HG02642 (cell line): ENCODE measurements around the gene ANKHD1.
"Not testable (repeated sequence)": the region's sequence is repeated elsewhere in the genome, so short reads cannot be mapped to it uniquely, and the experiment has no call there.

Source experiments
- ATAC-seq: cut with Tn5 transposase; IDR thresholded peaks from one replicate; pipeline ENCODE4 v1.9.1; 2021; ENCODE audit warnings: mild to moderate bottlenecking; ENCODE audit not compliant: unreplicated experiment, poor library complexity

The ANKHD1 gene

DNA sequence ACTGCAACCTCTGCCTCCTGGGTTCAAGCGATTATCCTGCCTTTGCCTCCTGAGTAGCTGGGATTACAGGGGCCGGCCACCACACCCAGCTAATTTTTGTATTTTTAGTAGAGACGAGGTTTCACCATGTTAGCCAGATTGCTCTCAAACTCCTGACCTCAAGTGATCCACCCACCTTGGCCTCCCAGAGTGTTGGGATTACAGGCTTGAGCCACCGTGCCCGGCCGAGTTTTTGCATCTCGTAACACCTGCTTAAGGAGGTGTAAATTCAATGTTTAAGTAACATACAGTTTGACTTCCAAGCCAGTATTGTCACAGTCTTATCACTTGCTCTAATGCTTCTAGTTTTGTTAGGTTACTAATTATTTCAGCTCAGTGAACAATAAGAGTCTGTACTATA is 19.7 kb downstream of the ANKHD1 start:
- ATAC-seq, result not testable (repeated sequence)

DNA sequence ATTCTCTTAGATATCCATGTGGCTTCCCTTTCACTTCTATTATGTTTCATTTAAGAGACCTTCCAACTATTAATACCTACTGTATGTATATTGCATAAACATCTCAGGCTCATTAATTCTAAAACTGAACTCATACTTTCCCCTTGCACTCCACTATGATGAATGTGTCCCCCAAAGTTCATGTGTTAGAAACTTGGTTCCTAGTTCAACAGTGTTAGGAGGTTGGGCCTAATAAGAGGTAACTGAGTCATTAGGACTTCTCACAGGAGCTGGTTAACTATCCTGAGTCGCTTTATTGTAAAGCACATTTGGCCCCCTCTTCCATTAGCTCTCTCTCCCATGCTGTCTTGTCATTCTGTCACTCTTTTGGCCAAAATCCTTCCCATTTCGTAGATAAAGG is 22.0 kb downstream of the ANKHD1 start:
- ATAC-seq, result no peak

DNA sequence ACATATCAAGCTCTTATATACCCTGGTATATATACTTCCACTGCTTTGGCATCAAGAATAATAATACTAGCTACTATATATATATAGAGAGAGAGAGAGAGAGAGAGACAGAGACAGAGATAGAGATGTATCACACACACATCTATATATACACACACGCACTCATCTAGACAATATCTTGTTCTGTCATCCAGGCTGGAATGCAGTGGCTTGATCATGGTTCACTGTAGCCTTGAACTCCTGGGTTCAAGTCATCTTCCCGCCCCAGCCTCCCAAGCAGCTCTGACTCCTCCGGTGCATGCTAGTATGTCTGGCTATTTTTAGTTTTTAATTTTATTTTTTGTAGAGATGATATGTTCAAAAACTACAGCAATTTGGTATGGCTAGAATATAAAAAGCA is 22.5 kb downstream of the ANKHD1 start:
- no peak for ATAC-seq

DNA sequence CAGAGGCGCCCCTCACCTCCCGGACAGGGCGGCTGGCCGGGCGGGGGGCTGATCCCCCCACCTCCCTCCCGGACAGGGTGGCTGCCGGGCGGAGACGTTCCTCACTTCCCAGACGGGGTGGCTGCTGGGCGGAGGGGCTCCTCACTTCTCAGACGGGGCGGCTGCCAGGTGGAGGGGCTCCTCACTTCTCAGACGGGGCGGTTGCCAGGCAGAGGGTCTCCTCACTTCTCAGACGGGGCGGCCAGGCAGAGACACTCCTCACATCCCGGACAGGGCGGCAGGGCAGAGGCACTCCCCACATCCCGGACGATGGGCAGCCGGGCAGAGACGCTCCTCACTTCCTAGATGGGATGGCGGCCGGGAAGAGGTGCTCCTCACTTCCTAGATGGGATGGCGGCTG is 26.1 kb downstream of the ANKHD1 start:
- ATAC-seq, result not testable (repeated sequence)

DNA sequence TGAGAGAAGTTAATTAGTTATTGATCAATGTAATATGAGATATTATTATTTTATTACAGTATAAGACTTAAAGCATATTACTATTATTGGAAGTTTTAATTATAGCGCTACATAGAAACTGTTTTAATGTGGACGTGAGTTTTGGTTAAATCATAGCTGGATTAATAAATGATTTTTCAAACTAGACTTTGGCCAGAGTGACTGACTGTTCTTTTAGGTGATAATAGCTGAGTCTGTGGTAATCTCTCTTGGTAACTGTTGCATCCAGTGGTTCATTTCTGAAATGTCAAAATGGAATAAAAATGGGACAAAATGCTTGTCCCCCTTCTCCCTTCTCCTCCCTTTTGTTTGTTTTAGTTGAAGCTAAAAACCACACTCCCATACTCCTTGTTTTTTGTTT is 28.1 kb downstream of the ANKHD1 start:
- ATAC-seq, result no peak

DNA sequence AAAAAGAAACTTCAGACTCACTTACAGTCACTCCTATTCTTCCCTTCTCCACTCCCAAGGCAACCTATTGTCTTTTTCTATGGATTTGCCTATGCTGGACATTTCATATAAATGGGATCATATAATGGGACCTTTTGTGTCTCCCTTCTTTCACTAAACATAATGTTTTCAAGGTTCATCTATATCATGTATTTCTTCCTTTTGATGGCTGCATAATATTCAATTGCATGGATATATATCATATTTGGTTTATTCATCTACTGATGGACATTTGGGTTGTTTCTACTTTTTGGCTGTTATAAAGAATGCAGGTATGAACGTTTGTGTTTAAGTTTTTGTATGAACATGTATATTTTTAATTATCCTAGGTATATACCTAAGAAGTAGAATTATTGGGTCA is 30.6 kb downstream of the ANKHD1 start:
- ATAC-seq, result no peak

DNA sequence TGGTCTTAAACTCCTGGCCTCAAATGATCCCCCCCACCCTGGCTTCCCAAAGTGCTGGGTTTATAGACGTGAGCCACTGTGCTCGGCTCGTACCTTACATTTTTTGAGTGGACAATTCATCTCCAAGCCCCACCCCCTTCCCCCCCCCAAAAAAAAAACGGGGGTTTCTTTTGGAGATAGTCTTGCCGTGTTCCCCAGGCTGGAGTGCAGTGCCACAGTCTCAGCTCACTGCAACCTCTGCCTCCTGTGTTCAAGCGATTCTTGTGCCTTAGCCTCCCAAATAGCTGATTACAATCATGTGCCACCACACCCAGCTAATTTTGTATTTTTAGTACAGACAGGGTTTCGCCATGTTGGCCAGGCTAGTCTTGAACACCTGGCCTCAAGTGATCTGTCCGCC is 31.3 kb downstream of the ANKHD1 start:
- no peak for ATAC-seq

DNA sequence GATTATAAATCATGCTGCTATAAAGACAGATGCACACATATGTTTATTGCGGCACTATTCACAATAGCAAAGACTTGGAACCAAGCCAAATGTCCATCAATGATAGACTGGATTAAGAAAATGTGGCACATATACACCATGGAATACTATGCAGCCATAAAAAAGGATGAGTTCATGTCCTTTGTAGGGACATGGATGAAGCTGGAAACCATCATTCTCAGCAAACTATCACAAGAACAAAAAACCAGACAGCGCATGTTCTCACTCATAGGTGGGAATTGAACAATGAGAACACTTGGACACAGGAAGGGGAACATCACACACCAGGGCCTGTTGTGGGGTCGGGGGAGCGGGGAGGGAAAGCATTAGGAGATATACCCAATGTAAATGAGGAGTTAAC is 55.7 kb downstream of the ANKHD1 start:
- not testable (repeated sequence) for ATAC-seq

DNA sequence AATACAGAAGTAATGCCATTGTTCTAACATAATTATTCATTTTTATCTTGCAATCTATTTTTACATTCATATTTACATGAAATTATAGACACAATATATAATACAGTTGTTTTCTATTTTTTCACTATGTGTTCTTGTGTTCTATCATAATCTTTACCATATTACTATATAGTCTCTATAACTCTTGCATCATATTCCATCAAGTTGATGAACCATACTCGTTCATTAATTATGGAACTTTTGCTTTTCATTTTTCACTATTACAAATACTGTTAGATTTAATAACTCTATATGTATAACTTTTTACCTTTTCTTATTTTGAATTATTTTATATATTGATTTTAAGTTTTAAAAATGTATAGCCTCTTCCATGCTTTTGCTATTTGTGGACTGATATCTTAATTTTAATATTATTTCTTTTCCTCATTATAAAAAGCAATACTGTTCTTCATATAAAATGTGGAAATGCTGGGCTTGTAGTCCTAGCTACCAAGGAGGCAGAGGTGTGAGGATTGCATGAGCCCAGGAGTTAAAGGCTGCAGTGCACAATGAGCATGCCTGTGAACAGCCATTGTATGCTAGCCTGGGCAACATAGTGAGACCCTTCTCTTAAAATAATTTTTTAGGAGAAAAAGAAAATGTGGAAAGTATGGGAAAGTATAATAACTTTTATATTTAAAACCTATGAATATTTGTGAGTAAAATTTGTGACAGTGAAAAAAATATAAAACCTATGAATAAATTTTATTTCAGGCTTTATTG is 65.5 kb downstream of the ANKHD1 start:
- ATAC-seq, result no peak

DNA sequence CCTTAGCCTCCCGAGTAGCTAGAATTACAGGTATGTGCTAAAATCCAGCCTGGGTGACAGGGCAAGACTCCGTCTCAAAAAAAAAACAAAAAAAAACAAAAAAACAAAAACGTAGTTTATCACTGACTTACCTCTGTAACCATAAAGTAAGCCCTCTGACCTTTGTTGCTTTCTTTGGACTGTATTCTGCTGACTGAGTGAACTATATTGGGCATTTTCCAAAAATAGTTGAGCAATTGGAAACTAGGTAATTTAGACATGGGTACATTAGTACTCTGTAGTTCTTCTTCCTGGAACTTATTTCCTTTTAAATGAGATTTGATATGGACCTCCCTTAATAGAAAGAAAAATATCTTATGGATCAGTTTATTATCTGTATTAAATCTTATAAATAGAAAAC is 66.6 kb downstream of the ANKHD1 start:
- ATAC-seq, result no peak

DNA sequence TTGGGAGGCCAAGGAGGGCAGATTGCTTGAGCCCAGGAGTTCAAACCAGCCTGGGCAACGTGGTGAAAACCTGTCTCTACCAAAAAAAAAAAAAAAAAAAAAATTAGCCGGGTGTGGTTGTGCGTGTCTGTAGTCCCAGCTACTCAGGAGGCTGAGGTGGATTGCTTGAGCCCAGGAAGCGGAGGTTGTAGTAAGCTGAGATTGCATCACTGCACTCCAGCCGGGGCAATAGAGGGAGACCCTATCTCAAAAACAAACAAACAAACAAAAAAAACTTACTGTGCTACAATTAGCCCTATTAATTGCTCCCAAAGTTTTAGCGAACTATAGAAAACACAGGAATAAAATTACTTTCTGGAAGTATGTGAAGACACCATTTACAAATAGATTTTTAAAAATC is 67.6 kb downstream of the ANKHD1 start:
- no peak for ATAC-seq

DNA sequence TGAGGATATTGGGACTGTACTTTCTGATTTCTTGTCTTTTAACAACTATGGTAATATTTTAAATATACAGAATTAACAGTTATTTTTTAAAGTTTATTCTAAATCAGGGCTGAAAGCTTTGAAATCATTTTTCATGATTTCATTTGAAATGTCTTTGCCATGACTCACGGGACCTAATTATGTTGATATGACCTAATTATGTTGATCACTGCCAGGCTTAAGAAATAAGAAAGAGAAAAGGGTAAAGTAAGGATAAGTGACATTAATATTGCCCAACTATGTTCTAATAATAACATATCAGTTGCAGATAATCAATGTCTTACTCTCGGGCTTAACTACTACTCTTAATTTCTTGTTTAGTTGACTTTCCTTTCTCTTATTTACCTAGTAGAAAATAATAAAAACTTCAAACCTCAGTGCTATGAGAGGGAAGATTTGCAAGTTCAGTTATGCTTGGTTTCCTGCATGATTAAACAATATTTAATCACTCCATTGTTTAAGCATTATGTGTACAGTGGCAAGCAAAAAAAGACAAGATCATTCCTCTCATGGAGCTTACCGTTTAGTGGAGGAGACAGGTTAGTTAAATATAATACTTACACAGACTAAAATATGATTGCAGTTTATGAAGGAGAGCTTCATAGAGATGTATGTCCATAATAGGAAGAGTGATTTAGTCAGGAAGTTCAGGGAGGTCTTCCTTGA is 78.8 kb downstream of the ANKHD1 start:
- no peak for ATAC-seq

DNA sequence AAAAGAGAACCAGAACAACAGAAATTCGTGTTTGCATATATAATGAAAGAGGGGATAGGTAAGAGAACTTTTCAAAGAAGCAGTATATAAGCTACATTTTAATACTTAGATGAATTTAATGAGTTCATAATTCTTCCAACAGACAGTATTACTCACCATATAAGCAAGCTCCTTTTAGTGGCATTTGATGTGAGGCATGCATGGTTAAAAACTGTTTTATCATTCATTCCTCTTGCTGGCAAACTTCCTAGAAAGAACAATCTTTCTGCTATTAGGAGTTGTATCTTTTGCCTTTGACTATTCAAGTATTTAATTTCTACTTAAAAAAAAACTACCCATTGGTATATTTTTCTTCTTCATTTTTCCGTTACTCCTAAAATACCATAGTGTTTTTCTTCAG is 80.1 kb downstream of the ANKHD1 start:
- ATAC-seq, result no peak

GRCh38 chr5:140483055-140483454 is 81.4 kb downstream of the ANKHD1 start:
- ATAC-seq, result no peak

DNA sequence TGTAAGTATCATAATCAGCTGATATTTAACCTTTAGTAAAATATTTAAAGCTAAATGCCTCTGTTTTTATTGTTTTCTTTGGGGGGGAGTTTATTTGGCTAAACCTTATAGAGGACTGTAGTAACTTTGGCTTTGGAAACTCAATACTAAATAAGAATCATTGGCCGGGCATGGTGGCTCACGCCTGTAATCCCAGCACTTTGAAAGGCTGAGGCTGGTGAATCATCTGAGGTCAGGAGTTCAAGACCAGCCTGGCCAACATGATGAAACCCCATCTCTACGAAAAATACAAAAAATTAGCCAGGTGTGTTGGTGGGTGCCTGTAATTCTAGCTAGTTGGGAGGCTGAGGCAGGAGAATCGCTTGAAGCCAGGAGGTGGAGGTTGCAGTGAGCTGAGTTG is 86.5 kb downstream of the ANKHD1 start:
- ATAC-seq, result not testable (repeated sequence)

- no peak for ATAC-seq
These were observed 87.3 kb downstream of the ANKHD1 start for GRCh38 chr5:140488914-140489313.

DNA sequence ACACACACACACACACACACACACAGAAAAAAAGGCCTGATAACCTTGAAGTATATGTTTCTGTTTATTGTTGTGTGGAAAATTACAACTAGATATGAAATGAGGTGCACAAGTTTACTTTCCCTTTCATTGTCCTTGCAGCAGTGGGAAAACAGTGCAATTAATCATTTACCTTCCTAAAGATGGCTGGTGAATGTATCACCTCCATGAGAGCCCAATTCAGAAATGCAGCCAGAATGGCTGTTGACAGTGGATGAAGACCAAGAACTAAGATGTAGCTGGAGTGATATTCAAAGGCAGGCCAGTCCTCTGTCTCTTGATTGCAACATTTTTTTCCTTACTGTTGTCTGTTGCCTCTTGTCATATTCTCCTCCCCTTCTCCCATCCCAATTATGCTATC is 96.3 kb downstream of the ANKHD1 start:
- ATAC-seq, result no peak

DNA sequence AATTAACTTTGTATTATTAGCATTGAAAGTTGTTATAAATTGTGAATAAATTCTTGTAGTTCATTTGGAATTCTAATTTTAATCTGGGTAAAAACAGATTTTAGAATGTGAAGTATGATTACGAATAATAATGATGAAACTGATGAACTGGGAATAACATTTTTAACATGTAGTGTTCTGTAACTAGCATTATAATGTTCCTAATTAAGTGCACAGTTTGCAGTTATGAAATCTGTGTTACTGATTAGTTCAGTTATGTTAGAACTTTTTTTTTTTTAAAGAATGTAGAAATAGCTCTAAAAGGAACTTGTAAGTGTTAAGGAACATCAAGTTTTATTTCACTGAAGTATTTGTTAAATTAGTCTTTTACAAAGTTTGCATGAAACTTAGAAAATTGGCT is 97.0 kb downstream of the ANKHD1 start:
- no peak for ATAC-seq

- ATAC-seq, result no peak
These were observed 101.2 kb downstream of the ANKHD1 start for GRCh38 chr5:140502834-140503233.

DNA sequence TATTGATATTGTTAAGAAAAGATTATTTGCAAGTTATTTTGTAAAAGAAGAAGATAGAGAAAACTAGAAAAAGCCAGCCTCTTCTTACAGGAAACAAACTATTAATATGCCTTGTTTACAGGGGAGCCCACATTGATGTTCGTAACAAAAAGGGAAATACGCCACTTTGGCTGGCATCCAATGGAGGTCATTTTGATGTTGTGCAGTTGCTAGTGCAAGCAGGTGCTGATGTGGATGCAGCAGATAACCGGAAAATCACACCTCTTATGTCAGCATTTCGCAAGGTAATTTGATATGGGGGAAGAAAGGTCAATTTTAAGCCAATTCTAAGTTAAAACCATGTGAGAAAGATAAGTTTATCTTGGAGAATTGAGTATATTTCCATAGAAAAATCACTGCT is 108.3 kb downstream of the ANKHD1 start:
- ATAC-seq, result no peak

DNA sequence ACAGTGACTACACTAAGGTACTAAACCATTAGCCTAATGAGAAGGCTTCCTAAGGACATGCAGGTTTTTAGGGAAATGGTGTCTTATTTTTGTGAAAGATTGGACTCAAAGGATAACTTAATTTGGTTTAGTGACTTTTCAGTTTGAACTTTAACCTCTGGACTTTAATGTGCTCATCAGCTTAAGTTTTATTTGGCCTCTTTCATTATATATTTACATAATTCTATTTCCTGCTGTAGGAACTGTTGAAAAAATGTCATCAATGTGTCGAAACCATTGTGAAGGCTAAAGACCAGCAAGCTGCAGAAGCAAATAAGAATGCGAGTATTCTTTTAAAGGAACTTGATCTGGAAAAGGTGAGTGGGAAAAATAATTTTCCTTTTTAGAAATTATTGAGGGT is 111.5 kb downstream of the ANKHD1 start:
- no peak for ATAC-seq

DNA sequence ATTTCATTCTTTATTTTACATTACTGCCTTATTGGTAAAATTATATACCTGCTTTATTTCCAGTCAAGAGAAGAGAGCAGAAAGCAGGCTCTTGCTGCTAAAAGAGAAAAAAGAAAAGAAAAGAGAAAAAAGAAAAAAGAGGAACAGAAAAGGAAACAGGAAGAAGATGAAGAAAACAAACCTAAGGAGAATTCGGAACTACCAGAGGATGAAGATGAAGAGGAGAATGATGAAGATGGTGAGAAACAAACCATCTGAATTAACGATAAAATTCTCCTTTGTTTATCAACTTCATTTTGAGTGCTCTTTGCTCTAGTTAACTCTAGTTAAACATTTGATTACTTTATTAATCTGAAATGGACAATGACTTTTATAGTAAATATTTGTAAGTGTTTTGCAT is 122.4 kb downstream of the ANKHD1 start:
- ATAC-seq, result no peak
